ENCODE data around the gene NUP35.

- TF ChIP-seq CTCF (IDR thresholded peaks at IDR 0.05) (no peak), POLR2A (IDR thresholded peaks at IDR 0.05) (no peak)
Observed at GRCh38 chr2:183117226-183117625, 7.0 kb upstream of the NUP35 start.
